Activated effector memory CD4-positive, alpha-beta T cell treated with Interleukin-2 at 50 U/mL for 16 hours (primary cell): Measurements from ENCODE around the gene RPL10.

ENCODE experiments used
- DNase-seq: peaks from one replicate; pipeline ENCODE4 v3.0.0-alpha.2; 2020

Gene RPL10

GRCh38 chrX:154401918-154402621, 3.9 kb downstream of the RPL10 start:
- DNase-seq, result no peak

- no peak for DNase-seq
Observed at GRCh38 chrX:154402622-154403127, 4.5 kb downstream of the RPL10 start.

- no peak for DNase-seq
Observed at GRCh38 chrX:154403192-154403591, 5.0 kb downstream of the RPL10 start.

GRCh38 chrX:154403858-154404257, 5.7 kb downstream of the RPL10 start:
- no peak for DNase-seq

GRCh38 chrX:154404625-154405192, 6.5 kb downstream of the RPL10 start:
- no peak for DNase-seq

- no peak for DNase-seq
Observed at GRCh38 chrX:154408659-154409221, 10.6 kb downstream of the RPL10 start.

- no peak for DNase-seq
Observed at GRCh38 chrX:154409222-154409871, 11.2 kb downstream of the RPL10 start, which contains the start of gene DNASE1L1. TSS of gene DNASE1L1 (minus strand) at chrX:154409254. CDS start at chrX:154405568, 3,686 bp downstream.

DNA sequence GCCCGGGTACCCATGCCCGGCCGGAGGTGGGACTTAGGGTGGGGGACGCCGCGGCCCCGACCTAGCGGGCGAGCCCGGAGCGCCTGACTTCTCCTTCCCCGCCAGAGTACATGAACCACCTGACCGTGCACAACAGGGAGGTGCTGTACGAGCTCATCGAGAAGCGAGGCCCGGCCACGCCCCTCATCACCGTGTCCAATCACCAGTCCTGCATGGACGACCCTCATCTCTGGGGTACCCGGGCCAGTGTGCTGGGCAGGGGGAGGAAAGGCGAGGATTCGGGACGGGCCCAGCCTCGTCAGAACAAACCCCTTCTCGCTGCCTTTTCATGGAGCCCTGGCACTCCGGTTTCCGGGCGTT, 13.8 kb downstream of the RPL10 start:
- DNase-seq, result peak; percentile 32

DNA sequence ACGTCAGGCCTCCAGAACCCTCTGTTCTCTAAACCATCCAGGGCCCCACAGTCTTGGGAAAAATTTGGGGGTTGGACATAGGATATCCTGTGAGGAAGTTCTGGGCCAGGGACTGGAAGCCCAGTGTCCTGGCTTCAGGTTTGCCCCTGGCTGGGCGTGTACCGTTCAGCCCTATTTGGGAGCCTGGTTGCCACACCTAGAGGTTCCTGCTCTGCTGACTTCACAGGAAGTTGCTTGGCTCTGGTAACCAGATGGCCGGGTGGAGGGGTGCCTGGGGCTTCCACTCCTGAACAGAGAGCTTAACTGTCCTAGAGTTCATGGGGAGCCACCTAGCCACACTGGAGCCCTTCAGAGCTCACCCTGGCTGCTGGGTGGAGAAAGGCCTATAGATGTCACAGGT, 14.3 kb downstream of the RPL10 start:
- DNase-seq, result no peak

DNA sequence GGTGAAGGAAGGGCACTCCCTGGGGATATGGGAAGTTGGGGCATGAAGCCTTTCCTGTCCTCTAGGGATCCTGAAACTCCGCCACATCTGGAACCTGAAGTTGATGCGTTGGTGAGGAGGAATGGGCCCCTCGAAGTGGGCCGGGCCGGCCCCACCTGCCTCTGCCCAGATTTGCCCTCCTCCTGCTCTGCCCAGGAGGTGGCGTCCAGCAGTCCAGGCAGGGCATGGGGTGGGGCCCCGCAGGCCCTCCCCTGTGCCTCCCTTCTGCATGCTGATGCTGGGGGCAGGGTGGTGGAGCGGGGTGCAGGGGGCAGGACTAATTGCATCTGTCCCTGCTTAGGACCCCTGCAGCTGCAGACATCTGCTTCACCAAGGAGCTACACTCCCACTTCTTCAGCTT, 15.0 kb downstream of the RPL10 start:
- no peak for DNase-seq

DNA sequence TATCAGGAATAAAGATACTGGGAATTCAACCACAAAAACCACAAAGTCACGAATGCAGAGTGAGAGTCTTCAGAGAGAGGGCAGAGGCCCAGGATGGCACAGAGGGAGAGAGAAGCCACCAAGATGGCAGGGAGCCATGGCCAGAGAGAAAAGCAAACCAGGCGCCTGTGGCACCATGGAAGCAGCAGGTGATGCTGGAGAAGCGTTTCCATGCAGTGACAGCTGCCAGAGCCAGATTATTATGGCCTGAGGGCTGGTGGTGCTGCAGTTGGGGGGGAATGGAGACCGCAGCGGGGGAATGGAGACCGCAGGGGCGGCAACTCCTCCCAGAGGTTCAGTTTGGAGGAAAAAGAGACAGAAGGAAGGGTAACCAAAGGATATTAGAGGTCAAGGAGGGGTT, 19.0 kb downstream of the RPL10 start:
- no peak for DNase-seq

DNA sequence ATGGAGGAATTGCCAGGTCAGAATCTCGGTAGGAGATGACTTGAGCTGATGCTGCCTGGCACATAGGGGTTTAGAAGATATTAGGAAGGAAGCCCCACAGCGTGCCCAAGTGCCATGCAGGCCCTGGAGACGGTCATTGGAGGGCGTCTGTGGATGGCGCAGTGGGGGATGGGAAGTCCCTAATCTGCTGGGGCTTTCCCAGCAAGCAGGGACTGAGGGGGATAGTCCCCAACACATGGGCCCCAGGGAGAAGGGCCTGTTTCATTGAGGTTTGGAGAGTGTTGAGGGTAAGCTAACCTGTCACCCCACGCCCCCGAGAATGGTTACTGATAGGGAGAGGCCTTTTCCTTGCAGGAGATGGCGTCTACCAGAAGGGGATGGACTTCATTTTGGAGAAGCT, 21.0 kb downstream of the RPL10 start:
- no peak for DNase-seq

- no peak for DNase-seq
Observed at GRCh38 chrX:154419688-154420401, 21.7 kb downstream of the RPL10 start.

- DNase-seq, result no peak
Observed at GRCh38 chrX:154420402-154420756, 22.2 kb downstream of the RPL10 start.

GRCh38 chrX:154426916-154427770, 29.0 kb downstream of the RPL10 start:
- DNase-seq, result no peak

GRCh38 chrX:154428176-154429171, 30.3 kb downstream of the RPL10 start, which contains the start of gene ATP6AP1:
TSS of gene ATP6AP1 (plus strand) at chrX:154428677. CDS start at chrX:154428693, 16 bp downstream.
- peak; percentile 82 for DNase-seq

GRCh38 chrX:154429711-154430110, 31.5 kb downstream of the RPL10 start:
- no peak for DNase-seq

GRCh38 chrX:154430479-154430878, 32.3 kb downstream of the RPL10 start:
- DNase-seq, result no peak

- no peak for DNase-seq
Observed at GRCh38 chrX:154430916-154431315, 32.7 kb downstream of the RPL10 start.

- DNase-seq, result no peak
Observed at GRCh38 chrX:154431341-154431740, 33.2 kb downstream of the RPL10 start.

DNA sequence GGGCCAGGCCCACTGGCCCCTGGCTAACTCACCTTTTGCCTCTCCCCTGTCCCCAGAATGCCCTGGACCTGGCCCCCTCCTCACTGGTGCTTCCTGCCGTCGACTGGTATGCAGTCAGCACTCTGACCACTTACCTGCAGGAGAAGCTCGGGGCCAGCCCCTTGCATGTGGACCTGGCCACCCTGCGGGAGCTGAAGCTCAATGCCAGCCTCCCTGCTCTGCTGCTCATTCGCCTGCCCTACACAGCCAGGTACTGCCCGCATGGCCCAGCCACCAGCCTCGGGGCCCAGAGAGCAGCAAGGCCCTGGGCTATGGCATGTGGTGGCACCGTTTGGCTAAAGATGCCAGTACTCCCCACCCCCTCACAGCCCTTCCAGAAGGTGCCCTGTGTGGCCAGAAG, 34.0 kb downstream of the RPL10 start:
- no peak for DNase-seq
